Ovary (tissue), 9 donors: ENCODE measurements around the gene NR3C1. TPM values are rescaled to one million over a fixed set of nuclear protein-coding genes. Genes with fewer than 3 reads are reported as not detected.

Experiments used
- DNase-seq, 5 donors: peaks; one replicate each; pipeline ENCODE4 v3.0.0-alpha.2; 2019 to 2020
- H3K27ac ChIP-seq, 2 donors: fragments of 200-600 bp; one replicate each; pipeline versions ENCODE4 v1.5.1 to v1.8.0; 2019 to 2022
- H3K27me3 ChIP-seq: fragments of 200-600 bp; one replicate; pipeline ENCODE4 v1.8.0; 2022
- H3K36me3 ChIP-seq: fragments of 200-600 bp; sonication (generic); one replicate; pipeline ENCODE4 v1.5.1; 2019
- H3K4me1 ChIP-seq: one replicate; pipeline ENCODE4 v1.8.1; 2013; ENCODE audit warnings: mild to moderate bottlenecking, moderate library complexity; ENCODE audit not compliant: insufficient read depth
- H3K4me3 ChIP-seq: fragments of 200-600 bp; sonication (generic); one replicate; pipeline ENCODE4 v1.5.1; 2017
- H3K9me3 ChIP-seq, 2 donors: fragments of 200-600 bp in 1 of 2; sonication (generic) in 1 of 2; one replicate each; pipeline versions ENCODE4 v1.5.1 to v1.8.1; 2013 to 2019; ENCODE audit warnings: mild to moderate bottlenecking in 1 of 2, moderate library complexity in 1 of 2
- CTCF ChIP-seq, 3 donors: fragments of 450-650 bp in 2 of 3; fragments of 200-600 bp in 1 of 3; IDR thresholded peaks; one replicate each; pipeline versions ENCODE4 v1.5.1 to v1.8.0; 2016 to 2022; ENCODE audit warnings: antibody characterized with exemption in 3 of 3, mild to moderate bottlenecking in 1 of 3
- EP300 ChIP-seq: sonication (generic); formaldehyde crosslinking; IDR thresholded peaks from one replicate; pipeline ENCODE4 v1.6.1; 2017; ENCODE audit warnings: antibody characterized with exemption
- POLR2A ChIP-seq: fragments of 450-650 bp; IDR thresholded peaks from one replicate; pipeline ENCODE4 v1.6.1; 2017; ENCODE audit warnings: antibody characterized with exemption, mild to moderate bottlenecking, moderate library complexity
- WGBS, 3 donors: extraction: QIAGEN DNeasy Blood & Tissue Kit in 1 of 3; methylation state at CpG; one replicate each; pipeline versions ENCODE4 v1.1.5 to v1.1.7; 2013 to 2017; 5-methylcytosine and 5-hydroxymethylcytosine counted together
- intact Hi-C, 4 donors: fragments of 100-400 bp; cut with DNase I; formaldehyde crosslinking; loops; one replicate each; pipeline versions ENCODE4 v1.11.0 to v1.15.1; 2022 to 2023
- polyA plus RNA-seq, 2 donors: library from polyadenylated mRNA; stranded (reverse); fragments of 200-250 nt in 1 of 2; fragments of 350-450 nt in 1 of 2; fragmentation: Illumina TruSeq in 1 of 2; extraction: RNeasy Lipid Tissue Mini Kit (QIAGEN cat#74804) in 1 of 2; gene quantifications; one replicate each; pipeline ENCODE4 v1.2.3, GENCODE V29; 2013 to 2014
- total RNA-seq, 7 donors: library from RNA; depleted of rRNA in 2 of 7; stranded (reverse); fragments of >200 nt in 2 of 7; fragmentation: NEBNext Ultra II Directional in 3 of 7; extraction: Animal tissue kit (Norgen Biotek cat#: 25700) in 3 of 7; gene quantifications; one replicate each; pipeline versions ENCODE4 v1.1.0 to v1.2.4, GENCODE V29; 2016 to 2023
- donor health status: DM: no; HTN: no; CAD: no; lungs with moderate emphysema.
- donor health status: DM: no; HTN: no; CAD: no.
- donor health status: Bipolar disorder and iron deficiency.
- donor health status: DM: yes; HTN: yes; CAD: no.
- donor health status: DM: no; HTN: no; CAD: no.
- donor health status: DM: yes; HTN: yes; CAD: no.

The NR3C1 gene
- total and polyA plus RNA-seq, 9 donors, result 15.5 to 54.3 (median 38.4) TPM

- intact Hi-C loops, result no loop called here
- Histone ChIP-seq H3K27ac (no peak overlapping the region), H3K4me3 (no peak overlapping the region), H3K36me3 (no peaks in the 10 kb centered on the region), H3K9me3 (no peaks in the 10 kb centered on the region), H3K4me1 (no peaks in the 10 kb centered on the region), H3K27me3 (no peaks in the 10 kb centered on the region)
- no peak for DNase-seq
- TF ChIP-seq POLR2A, result no peak
- no peak for TF ChIP-seq CTCF (IDR thresholded peaks at IDR 0.05)
Observed at GRCh38 chr5:143360755-143361154, 42.7 kb downstream of the NR3C1 start.

- WGBS, 3 donors, result 92 to 96% (median 96%) methylated on average over 2 of the region's 2 CpGs
- no peak for DNase-seq
- Histone ChIP-seq H3K27ac (no peak overlapping the region), H3K4me1 (peaks cover 2% of the 10 kb centered on the region), H3K4me3 (no peak overlapping the region), H3K27me3 (no peaks in the 10 kb centered on the region), H3K9me3 (no peaks in the 10 kb centered on the region), H3K36me3 (no peaks in the 10 kb centered on the region)
- no peak for TF ChIP-seq CTCF (IDR thresholded peaks at IDR 0.05)
- TF ChIP-seq POLR2A, result no peak
- TF ChIP-seq EP300, result no peak
- intact Hi-C loops, result no loop called here
Observed at GRCh38 chr5:143359869-143360268, 43.6 kb downstream of the NR3C1 start.

- Histone ChIP-seq H3K27me3 (no peaks in the 10 kb centered on the region), H3K36me3 (no peaks in the 10 kb centered on the region), H3K27ac (no peak overlapping the region), H3K4me1 (peaks cover 6% of the 10 kb centered on the region), H3K9me3 (no peaks in the 10 kb centered on the region), H3K4me3 (no peak overlapping the region)
- WGBS, 3 donors, result 39 to 48% (median 44%) methylated on average over 4 of the region's 4 CpGs
- TF ChIP-seq EP300, result no peak
- no peak for TF ChIP-seq CTCF (IDR thresholded peaks at IDR 0.05)
- TF ChIP-seq POLR2A, result no peak
- no peak for DNase-seq
- intact Hi-C loops, result no loop called here
Observed at GRCh38 chr5:143356855-143357583, 46.5 kb downstream of the NR3C1 start.

GRCh38 chr5:143355710-143356109 is 47.8 kb downstream of the NR3C1 start:
- intact Hi-C loops, result no loop called here
- H3K27ac ChIP-seq, result peak overlapping the region in 1 of 2 donors; percentile 39
- H3K36me3 ChIP-seq, result no peaks in the 10 kb centered on the region
- no peaks in the 10 kb centered on the region for H3K9me3 ChIP-seq
- no peak overlapping the region for H3K4me3 ChIP-seq
- H3K27me3 ChIP-seq, result no peaks in the 10 kb centered on the region
- peak; percentile 33 to 61 (median 49) for DNase-seq
- TF ChIP-seq POLR2A (no peak), EP300 (no peak), CTCF (IDR thresholded peaks at IDR 0.05) (no peak)
- H3K4me1 ChIP-seq, result peaks cover 6% of the 10 kb centered on the region
